KMS-11 (cell line): ENCODE data around the gene SHE.
"Not testable (repeated sequence)": the region's sequence is repeated elsewhere in the genome, so short reads cannot be mapped to it uniquely, and the experiment has no call there.

ENCODE experiments used
- H2AFZ ChIP-seq: fragments of 200-600 bp; sonication (generic); 2 replicates; pipeline ENCODE4 v1.6.1; 2016; ENCODE audit warnings: antibody characterized with exemption, mixed run types, low read depth
- H3K27ac ChIP-seq: fragments of 200-600 bp; sonication (generic); 2 replicates; pipeline ENCODE4 v1.6.1; 2016; ENCODE audit warnings: mild to moderate bottlenecking, mixed run types
- H3K27me3 ChIP-seq: fragments of 200-600 bp; sonication (generic); 2 replicates; pipeline ENCODE4 v1.6.1; 2017; ENCODE audit warnings: mild to moderate bottlenecking, low read depth, mixed run types, moderate library complexity; ENCODE audit not compliant: insufficient read depth
- H3K36me3 ChIP-seq: fragments of 200-600 bp; sonication (generic); 2 replicates; pipeline ENCODE4 v1.6.1; 2017; ENCODE audit warnings: mild to moderate bottlenecking, mixed run types; ENCODE audit not compliant: insufficient read depth
- H3K4me1 ChIP-seq: fragments of 200-600 bp; sonication (generic); 2 replicates; pipeline ENCODE4 v1.6.1; 2016; ENCODE audit warnings: mild to moderate bottlenecking, low read depth, mixed run types; ENCODE audit not compliant: poor library complexity, severe bottlenecking
- H3K4me2 ChIP-seq: fragments of 200-600 bp; sonication (generic); 2 replicates; pipeline ENCODE4 v1.7.0; 2016; ENCODE audit warnings: mild to moderate bottlenecking, mixed run types
- H3K4me3 ChIP-seq: fragments of 200-600 bp; sonication (generic); IDR thresholded peaks from 2 replicates; pipeline ENCODE4 v1.6.1; 2017; ENCODE audit warnings: low read depth, low read length, mixed read lengths; ENCODE audit not compliant: insufficient read depth
- H3K79me2 ChIP-seq: fragments of 200-600 bp; sonication (generic); 2 replicates; pipeline ENCODE4 v1.6.1; 2016; ENCODE audit warnings: low read depth, mixed run types; ENCODE audit not compliant: insufficient read depth
- H3K9ac ChIP-seq: fragments of 200-600 bp; sonication (generic); 2 replicates; pipeline ENCODE4 v1.6.1; 2016; ENCODE audit warnings: mild to moderate bottlenecking, mixed run types
- H4K20me1 ChIP-seq: fragments of 200-600 bp; sonication (generic); 2 replicates; pipeline ENCODE4 v1.6.1; 2016; ENCODE audit warnings: mild to moderate bottlenecking, mixed run types; ENCODE audit not compliant: insufficient read depth
- TF ChIP-seq, protein P1 (sequence below): fragments of 200-600 bp; sonication (generic); conservative IDR thresholded peaks from 2 replicates; pipeline ENCODE4 v1.6.1; 2017; ENCODE audit warnings: low read depth, mild to moderate bottlenecking, antibody characterized with exemption, low read length, moderate library complexity, mixed read lengths

The SHE gene

DNA sequence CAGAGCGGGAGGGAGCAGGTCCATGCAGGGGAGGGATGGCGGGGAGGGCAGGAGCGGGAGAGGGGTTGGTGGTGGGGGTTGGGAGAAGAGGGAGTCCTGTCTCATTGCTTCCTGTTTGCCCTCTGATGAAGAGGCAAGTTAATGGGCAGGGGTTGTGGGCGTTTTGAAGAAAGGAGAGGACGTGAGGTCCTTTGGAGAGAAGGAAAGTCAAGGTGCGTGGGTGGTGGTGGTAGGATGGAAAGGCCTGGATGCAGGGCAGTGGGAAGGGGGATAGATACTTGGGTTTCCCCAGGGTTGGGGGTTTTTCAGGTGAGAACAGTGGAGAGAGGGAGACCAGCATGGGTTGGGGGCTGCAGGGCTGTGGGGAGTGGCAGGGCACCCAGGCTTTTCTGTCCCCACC is 39.0 kb upstream of the SHE start:
- peaks cover 3% of the 10 kb centered on the region; the same call in 1 of the 2 replicates for H3K27me3 ChIP-seq
- TF ChIP-seq, protein P1, sequence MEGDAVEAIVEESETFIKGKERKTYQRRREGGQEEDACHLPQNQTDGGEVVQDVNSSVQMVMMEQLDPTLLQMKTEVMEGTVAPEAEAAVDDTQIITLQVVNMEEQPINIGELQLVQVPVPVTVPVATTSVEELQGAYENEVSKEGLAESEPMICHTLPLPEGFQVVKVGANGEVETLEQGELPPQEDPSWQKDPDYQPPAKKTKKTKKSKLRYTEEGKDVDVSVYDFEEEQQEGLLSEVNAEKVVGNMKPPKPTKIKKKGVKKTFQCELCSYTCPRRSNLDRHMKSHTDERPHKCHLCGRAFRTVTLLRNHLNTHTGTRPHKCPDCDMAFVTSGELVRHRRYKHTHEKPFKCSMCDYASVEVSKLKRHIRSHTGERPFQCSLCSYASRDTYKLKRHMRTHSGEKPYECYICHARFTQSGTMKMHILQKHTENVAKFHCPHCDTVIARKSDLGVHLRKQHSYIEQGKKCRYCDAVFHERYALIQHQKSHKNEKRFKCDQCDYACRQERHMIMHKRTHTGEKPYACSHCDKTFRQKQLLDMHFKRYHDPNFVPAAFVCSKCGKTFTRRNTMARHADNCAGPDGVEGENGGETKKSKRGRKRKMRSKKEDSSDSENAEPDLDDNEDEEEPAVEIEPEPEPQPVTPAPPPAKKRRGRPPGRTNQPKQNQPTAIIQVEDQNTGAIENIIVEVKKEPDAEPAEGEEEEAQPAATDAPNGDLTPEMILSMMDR = no peak
- H3K4me1 ChIP-seq = no peaks in the 10 kb centered on the region
- H3K4me2 ChIP-seq = no peak overlapping the region
- no peak overlapping the region for H3K4me3 ChIP-seq
- H4K20me1 ChIP-seq = no peaks in the 10 kb centered on the region
- no peak overlapping the region for H2AFZ ChIP-seq
- H3K79me2 ChIP-seq = no peaks in the 10 kb centered on the region
- no peak overlapping the region for H3K9ac ChIP-seq
- H3K27ac ChIP-seq = no peak overlapping the region
- no peaks in the 10 kb centered on the region for H3K36me3 ChIP-seq

DNA sequence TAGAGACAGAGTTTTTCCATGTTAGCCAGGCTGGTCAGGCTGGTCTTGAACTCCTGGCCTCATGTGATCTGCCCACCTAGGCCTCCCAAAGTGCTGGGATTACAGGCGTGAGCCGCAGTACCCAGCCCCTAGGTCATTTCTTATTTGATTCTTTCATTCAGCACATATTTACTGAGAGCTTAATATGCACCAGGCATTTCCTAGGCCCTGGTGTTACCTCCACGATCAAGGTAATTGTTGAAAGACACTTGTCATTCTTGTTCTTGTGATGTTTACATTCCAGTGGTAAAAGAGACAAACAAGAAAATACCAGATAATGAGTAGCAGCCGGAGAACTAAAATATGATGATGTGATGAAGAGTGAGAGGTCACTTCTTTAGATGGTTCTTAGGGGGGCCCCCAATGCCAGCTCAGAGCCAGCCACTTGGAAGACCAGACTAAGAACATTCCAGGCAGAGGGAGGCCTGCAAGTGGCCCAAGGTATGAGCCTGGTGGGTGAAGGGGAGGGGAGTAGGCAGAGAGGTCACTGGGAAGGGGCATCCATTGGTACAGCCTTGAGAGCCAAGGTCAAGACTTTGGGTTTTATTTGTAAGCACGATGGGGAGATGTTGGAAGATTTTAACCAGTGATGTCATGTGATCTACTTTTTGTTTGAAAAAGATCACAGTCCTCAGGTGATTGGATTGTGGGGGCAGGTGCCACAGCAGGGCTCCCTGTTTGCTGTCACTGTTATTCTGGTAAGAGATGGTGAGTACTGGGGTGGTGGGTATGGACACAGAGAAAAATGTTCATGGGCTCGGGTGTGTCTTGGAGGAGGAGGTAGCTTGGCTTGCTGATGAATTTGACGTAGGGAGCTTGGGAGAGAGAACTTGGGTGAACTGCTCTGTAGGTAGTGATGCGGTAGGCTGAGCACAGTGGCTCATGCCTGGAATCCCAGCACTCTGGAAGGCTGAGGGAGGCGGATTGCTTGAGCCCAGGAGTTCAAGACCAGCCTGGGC is 37.6 kb upstream of the SHE start:
- H3K27me3 ChIP-seq = peaks cover 3% of the 10 kb centered on the region; the same call in 1 of the 2 replicates
- H3K79me2 ChIP-seq = no peaks in the 10 kb centered on the region
- no peak overlapping the region for H3K4me3 ChIP-seq
- TF ChIP-seq, protein P1 = no peak
- H3K9ac ChIP-seq = no peak overlapping the region
- no peak overlapping the region for H3K4me2 ChIP-seq
- H3K27ac ChIP-seq = no peak overlapping the region
- H3K4me1 ChIP-seq = no peaks in the 10 kb centered on the region
- no peak overlapping the region for H2AFZ ChIP-seq
- no peaks in the 10 kb centered on the region for H3K36me3 ChIP-seq
- no peaks in the 10 kb centered on the region for H4K20me1 ChIP-seq

DNA sequence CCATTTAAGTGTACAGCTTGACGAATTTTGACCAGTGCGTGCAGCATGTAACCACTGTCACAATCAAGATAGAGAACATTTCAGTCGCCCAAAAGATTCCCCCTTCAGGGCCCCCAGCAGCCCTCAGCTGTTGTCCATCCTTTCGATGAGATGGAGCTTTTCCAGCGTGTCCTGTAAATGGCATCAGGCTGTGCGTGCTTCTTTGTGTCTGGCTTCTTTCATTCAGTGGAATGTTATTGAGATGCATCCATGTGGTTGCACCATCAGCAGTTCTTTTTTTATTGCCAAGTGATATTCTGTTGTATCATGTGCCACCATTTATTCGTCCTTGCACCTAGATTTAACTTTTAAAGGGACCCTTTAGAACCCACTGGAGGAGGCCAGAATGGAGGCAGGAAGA is 34.4 kb upstream of the SHE start:
- H3K4me1 ChIP-seq = no peaks in the 10 kb centered on the region
- TF ChIP-seq, protein P1 = no peak
- H3K4me3 ChIP-seq = no peak overlapping the region
- H3K9ac ChIP-seq = no peak overlapping the region
- H4K20me1 ChIP-seq = no peaks in the 10 kb centered on the region
- no peaks in the 10 kb centered on the region for H3K36me3 ChIP-seq
- H2AFZ ChIP-seq = no peak overlapping the region
- no peaks in the 10 kb centered on the region for H3K79me2 ChIP-seq
- H3K27ac ChIP-seq = no peak overlapping the region
- H3K4me2 ChIP-seq = no peak overlapping the region
- no peaks in the 10 kb centered on the region for H3K27me3 ChIP-seq

GRCh38 chr1:154533952-154534844 is 32.0 kb upstream of the SHE start:
- Histone ChIP-seq H2AFZ (no peak overlapping the region), H3K27ac (no peak overlapping the region), H4K20me1 (no peaks in the 10 kb centered on the region), H3K9ac (no peak overlapping the region), H3K36me3 (no peaks in the 10 kb centered on the region), H3K4me2 (no peak overlapping the region), H3K79me2 (no peaks in the 10 kb centered on the region), H3K4me1 (no peaks in the 10 kb centered on the region), H3K27me3 (no peaks in the 10 kb centered on the region), H3K4me3 (no peak overlapping the region)
- TF ChIP-seq, protein P1 = peak; percentile 92

- not testable (repeated sequence) for H3K27me3 ChIP-seq, H3K27ac ChIP-seq
Measured at GRCh38 chr1:154531950-154532349, 29.7 kb upstream of the SHE start.

More at GRCh38 chr1:154531950-154532349, 29.7 kb upstream of the SHE start:
- H3K9ac ChIP-seq, H2AFZ ChIP-seq, H3K4me1 ChIP-seq, H4K20me1 ChIP-seq, H3K79me2 ChIP-seq, H3K4me2 ChIP-seq, H3K4me3 ChIP-seq, H3K36me3 ChIP-seq: not testable (repeated sequence)
